VCaP (cell line): ENCODE data around the gene NAV2.

Source experiments
- H3K27ac ChIP-seq: fragments of 450-650 bp; 2 replicates; pipeline ENCODE4 v1.5.1; 2017
- TF ChIP-seq, protein P1 (sequence below): fragments of 450-650 bp; conservative IDR thresholded peaks from 2 replicates; pipeline ENCODE4 v1.5.1; 2017; ENCODE audit warnings: mild to moderate bottlenecking, moderate library complexity

The NAV2 gene

DNA sequence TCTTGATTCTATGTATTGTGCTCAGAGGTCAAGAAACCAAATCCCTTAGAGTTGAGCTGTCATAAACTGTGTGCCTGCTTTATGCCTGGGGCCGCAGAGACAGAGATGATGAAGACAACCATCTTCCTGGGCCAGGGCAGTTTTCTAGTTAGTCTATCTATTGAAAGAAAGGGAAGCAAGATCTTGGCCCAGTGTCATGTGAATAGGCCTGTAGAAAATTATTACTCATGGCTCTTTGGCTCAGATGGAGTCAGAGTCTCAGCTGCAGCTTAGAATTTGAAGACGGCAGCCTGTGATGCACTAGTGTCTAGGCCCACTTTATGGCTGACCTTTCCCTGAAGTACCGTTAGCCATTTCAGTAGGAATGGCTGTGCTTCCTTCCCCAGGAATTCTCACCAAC lies 335.6 kb downstream of the NAV2 start:
- H3K27ac ChIP-seq: no peak overlapping the region
- TF ChIP-seq, protein P1, sequence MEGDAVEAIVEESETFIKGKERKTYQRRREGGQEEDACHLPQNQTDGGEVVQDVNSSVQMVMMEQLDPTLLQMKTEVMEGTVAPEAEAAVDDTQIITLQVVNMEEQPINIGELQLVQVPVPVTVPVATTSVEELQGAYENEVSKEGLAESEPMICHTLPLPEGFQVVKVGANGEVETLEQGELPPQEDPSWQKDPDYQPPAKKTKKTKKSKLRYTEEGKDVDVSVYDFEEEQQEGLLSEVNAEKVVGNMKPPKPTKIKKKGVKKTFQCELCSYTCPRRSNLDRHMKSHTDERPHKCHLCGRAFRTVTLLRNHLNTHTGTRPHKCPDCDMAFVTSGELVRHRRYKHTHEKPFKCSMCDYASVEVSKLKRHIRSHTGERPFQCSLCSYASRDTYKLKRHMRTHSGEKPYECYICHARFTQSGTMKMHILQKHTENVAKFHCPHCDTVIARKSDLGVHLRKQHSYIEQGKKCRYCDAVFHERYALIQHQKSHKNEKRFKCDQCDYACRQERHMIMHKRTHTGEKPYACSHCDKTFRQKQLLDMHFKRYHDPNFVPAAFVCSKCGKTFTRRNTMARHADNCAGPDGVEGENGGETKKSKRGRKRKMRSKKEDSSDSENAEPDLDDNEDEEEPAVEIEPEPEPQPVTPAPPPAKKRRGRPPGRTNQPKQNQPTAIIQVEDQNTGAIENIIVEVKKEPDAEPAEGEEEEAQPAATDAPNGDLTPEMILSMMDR: no peak

DNA sequence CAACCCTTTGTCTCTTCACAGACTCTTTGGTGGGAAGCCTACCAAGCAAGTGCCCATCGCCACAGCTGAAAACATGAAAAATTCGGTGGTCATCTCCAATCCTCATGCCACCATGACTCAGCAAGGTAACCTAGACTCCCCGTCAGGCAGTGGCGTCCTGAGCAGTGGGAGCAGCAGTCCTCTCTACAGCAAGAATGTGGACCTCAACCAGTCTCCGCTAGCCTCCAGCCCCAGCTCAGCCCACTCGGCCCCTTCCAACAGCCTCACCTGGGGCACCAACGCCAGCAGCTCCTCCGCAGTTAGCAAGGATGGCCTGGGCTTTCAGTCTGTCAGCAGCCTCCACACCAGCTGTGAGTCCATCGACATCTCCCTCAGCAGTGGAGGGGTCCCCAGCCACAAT lies 336.1 kb downstream of the NAV2 start:
- TF ChIP-seq, protein P1: no peak
- no peak overlapping the region for H3K27ac ChIP-seq

DNA sequence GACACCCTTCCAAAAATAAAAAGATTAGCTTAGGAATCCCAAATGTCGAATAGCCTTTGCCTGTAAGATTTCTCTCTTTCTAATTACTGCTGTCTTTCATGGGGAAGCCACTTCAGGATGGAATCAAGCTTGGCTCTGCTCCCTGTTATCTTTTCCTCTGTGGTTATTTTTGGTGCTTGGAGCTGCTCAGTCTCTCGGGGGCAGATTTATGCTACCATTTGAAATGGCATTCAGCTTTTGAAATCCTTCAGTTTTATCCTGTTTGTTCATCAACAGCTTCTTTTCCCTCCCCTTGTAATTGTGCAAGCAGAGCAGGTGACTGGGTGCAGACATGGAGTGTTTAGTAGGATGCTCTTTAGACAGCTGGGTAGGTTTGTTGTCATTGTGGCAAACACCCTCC lies 336.6 kb downstream of the NAV2 start:
- no peak overlapping the region for H3K27ac ChIP-seq
- TF ChIP-seq, protein P1: no peak

DNA sequence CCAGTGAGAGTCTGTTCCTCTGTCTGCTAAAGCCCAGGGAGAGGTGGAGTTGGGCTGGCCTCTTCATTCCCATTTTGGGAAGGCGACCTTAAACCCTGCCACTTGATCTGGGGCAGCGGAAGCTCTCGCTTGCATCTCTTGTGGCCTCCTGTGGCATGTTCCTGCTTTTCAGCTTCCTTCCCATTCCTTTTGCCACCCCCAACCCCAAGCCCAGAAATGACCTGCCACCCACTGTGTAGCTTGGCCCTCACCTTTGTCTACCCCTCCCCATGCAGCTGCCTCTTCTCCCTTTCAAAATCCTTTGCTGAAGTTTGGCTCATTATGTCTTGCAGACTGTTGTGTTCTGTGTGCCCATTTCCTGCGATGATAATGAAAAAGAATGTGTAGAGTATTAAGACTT lies 337.4 kb downstream of the NAV2 start:
- TF ChIP-seq, protein P1: no peak
- no peak overlapping the region for H3K27ac ChIP-seq

DNA sequence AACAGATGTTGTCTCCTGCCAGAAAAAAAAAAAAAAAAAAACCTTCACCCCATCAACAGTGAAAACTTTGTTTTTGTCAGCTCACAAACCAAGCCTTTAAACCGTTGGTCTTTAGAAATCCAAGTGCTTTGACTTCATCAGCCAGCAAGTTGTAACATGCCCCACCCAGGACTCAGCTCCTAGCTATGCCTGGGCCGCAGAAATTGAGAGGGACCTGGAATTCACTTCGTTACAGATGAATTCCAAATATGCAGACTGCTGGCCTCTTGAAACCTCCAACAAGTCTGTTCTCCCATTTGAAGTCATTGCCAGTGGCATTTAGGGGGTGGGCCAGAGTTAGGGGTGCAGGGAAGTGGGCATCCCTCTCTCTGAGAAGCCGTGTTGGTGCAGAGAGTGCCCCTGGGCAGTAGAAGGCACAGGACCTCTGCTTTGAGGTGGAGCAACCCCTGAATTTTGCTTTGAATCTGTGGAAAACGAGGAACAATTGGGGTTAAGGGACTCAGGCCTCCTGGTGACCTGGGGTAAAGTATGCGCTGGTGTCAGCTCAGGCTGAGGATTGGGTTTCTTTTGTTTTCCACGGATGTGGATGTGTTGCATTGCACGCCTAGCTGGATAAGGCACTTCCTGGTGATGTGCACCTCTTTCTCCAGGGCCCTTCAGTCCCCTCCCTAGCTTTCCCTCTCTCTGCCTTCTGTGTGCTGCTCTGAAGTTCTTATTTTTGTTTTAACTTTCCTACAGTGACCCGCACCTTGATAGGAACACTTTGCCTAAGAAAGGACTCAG lies 338.1 kb downstream of the NAV2 start:
- TF ChIP-seq, protein P1: no peak
- H3K27ac ChIP-seq: no peak overlapping the region

DNA sequence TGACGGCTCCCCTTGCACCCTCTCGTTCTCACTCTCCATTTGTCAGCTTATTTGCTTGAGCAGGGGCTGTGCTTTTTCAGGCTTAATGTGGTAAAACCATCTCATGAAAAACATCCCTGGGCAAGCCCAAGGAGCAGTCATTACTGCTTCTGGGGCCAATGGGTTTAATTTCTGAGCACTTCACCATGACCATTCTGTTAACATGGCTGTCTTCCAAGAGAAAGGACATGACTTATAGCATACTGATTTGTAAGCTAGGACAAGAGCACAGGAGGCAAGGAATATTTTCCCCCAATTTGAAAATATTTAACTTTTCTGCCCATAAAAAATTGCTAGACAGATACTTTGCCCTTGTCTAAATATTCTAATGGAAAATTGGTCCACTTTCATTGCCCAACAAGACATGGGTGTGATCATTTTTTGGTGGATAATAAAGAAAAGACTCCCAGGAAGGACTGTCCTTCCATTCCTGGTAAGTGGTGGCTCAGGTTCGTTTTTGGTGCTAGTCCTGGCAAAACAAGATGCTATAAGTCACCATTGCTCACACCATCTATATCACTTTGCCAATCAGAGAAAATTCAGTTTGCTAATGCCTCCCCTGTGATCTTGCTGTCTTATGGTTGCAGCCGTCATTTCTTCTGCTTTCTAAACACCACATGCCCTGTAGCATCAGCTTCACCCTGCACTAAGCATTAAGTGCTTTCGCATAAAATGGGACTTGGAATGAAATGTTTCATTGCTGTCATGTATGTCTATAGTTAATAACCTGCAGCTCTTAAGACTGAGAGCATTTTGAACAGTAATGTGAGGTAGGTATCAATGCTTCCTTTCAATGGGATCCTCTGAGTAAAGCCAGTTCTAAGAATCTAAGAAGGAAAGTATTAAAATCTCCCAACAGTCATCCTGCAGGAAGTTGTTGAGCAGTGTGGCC lies 339.1 kb downstream of the NAV2 start:
- H3K27ac ChIP-seq: no peak overlapping the region
- TF ChIP-seq, protein P1: no peak

DNA sequence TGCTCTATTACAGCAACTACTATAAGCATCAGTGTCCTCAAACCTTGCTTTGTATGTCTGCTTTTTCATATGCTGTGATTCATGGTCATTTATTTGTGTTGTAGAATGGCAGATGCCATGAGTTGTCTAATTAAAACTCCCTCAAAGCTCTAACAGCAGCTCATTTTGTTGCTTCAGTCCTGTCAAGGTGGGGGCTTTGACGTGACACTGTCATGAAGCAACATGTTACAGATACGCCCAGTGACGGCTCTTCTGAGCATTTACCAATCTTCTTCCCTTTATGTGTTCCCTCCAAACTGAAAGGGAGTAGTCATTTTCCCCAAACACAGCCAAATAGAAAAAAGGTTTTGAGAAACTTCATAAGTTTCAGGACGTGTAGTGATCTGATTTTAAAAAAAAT lies 340.9 kb downstream of the NAV2 start:
- TF ChIP-seq, protein P1: no peak
- no peak overlapping the region for H3K27ac ChIP-seq
